IPS-18a (cell line): ENCODE data around the gene PLEKHA7.
"Not testable (repeated sequence)": the region's sequence is repeated elsewhere in the genome, so short reads cannot be mapped to it uniquely, and the experiment has no call there.

Experiments used
- H3K27ac ChIP-seq: one replicate; pipeline ENCODE4 v1.5.1; 2013; ENCODE audit warnings: low read length
- H3K27me3 ChIP-seq: one replicate; pipeline ENCODE4 v1.6.1; 2013; ENCODE audit warnings: mild to moderate bottlenecking, low read length; ENCODE audit not compliant: control insufficient read depth, insufficient read depth
- H3K36me3 ChIP-seq: one replicate; pipeline ENCODE4 v1.6.1; 2013; ENCODE audit warnings: low read depth, low read length; ENCODE audit not compliant: control insufficient read depth
- H3K4me1 ChIP-seq: one replicate; pipeline ENCODE4 v1.6.1; 2013; ENCODE audit warnings: low read depth, low read length; ENCODE audit not compliant: control insufficient read depth
- H3K4me3 ChIP-seq: one replicate; pipeline ENCODE4 v1.5.1; 2013; ENCODE audit warnings: low read length
- H3K9ac ChIP-seq: one replicate; pipeline ENCODE4 v1.6.1; 2013; ENCODE audit warnings: mild to moderate bottlenecking, low read length, moderate library complexity
- H3K9me3 ChIP-seq: one replicate; pipeline ENCODE4 v1.6.1; 2013; ENCODE audit warnings: low read depth, low read length; ENCODE audit not compliant: control insufficient read depth

PLEKHA7 gene

DNA sequence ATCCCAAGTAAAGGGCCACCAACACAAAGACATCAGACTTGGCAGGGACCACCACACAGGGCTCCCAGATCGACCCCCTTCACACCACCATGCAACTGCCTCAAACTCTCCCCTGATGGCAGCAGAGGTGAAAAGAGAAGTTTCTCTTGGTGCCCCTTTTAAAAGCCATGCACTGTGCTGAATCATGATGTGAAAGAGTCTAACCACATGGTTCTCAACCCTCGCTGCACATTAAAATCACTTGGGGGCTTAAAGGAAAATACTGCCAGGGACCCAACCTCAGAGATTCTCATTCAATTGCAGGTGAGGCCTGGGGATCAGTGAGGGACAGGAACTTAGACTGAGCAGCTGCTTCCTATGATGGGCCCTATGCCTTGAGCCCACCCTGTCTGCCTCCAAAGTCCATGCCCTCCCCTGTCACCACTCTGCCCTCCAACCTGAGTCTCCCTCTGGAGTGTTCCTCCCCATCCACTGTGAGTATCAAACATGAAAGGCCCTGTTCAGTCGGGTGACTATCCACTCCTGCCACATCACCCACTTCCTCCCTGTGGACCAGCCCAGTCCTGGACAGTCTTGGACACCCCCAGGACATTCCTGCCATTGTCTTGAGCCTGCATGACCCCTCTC, 40.8 kb downstream of the PLEKHA7 start:
- Histone ChIP-seq H3K4me3 (no peak overlapping the region), H3K27ac (no peak overlapping the region), H3K4me1 (peaks cover 6% of the 10 kb centered on the region), H3K9ac (no peak overlapping the region), H3K36me3 (no peaks in the 10 kb centered on the region), H3K9me3 (no peaks in the 10 kb centered on the region), H3K27me3 (no peaks in the 10 kb centered on the region)

DNA sequence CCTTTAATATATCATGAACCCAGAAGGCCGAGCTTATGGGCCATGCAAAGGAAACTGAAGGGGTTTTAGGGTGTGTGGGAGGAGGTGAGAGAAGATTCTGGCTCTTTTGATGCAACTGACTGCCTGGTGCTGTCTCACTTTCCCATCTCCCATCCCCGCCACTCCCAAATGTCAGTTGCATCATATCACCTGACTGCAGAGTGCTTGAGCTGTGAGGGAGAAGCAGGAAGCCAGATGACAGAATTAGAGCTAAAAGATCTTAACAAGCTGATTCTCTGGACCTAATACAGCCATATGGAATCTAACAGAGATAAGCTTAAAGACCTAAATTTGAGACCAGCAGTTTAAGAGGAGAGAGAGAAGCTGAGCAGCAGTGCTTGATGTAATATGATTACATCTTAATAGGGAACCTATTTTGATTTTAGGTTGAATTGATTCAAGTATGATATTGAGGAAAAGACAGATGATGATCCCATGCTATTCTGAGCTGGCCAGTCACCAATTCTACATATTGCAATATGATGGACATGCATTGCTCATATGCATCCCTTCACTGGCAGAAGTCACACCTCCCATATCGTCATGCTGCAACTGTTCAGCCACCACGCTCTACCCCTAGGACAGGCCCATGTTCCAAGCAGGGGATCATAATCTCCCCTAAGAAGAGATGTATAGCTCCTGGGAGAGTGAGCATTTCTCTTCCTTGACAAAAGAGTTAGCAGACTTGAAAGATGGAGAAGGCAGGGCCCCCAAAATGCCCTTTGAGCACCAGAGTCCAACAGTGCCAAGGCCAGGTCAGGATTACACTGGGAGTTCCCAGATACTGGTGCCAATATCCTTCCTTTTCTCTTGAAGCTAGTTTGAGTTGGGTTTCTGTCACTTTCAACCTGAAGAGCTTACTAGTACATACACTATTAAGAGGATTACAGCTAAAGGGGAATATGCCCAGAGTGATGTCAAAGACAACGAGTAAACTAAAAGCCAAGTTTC, 44.9 kb downstream of the PLEKHA7 start:
- Histone ChIP-seq H3K36me3 (no peaks in the 10 kb centered on the region), H3K4me1 (no peaks in the 10 kb centered on the region), H3K9ac (no peak overlapping the region), H3K27ac (no peak overlapping the region), H3K27me3 (no peaks in the 10 kb centered on the region), H3K4me3 (no peak overlapping the region), H3K9me3 (no peaks in the 10 kb centered on the region)

DNA sequence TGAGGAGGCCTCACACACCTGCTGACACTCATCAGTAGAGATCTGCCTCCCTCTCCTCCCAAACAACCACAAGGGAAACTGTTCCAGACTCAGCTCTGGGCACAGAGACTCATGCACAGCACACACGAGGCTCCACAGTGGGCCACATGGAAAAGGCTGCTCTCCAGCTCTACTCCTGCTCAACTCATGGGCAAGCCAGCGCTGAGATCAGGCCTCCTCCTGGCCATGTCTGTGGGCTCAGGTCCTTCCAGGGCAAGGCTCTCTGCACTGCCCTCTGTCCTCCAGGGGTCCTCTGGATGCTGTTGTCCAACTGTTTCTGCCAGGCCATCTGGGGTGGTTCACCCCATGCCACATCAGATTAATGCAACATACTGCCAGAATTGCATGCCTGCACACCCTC, 46.0 kb downstream of the PLEKHA7 start:
- H3K4me3 ChIP-seq = no peak overlapping the region
- H3K4me1 ChIP-seq = no peaks in the 10 kb centered on the region
- no peaks in the 10 kb centered on the region for H3K9me3 ChIP-seq
- H3K36me3 ChIP-seq = no peaks in the 10 kb centered on the region
- no peak overlapping the region for H3K9ac ChIP-seq
- H3K27ac ChIP-seq = no peak overlapping the region
- no peaks in the 10 kb centered on the region for H3K27me3 ChIP-seq

DNA sequence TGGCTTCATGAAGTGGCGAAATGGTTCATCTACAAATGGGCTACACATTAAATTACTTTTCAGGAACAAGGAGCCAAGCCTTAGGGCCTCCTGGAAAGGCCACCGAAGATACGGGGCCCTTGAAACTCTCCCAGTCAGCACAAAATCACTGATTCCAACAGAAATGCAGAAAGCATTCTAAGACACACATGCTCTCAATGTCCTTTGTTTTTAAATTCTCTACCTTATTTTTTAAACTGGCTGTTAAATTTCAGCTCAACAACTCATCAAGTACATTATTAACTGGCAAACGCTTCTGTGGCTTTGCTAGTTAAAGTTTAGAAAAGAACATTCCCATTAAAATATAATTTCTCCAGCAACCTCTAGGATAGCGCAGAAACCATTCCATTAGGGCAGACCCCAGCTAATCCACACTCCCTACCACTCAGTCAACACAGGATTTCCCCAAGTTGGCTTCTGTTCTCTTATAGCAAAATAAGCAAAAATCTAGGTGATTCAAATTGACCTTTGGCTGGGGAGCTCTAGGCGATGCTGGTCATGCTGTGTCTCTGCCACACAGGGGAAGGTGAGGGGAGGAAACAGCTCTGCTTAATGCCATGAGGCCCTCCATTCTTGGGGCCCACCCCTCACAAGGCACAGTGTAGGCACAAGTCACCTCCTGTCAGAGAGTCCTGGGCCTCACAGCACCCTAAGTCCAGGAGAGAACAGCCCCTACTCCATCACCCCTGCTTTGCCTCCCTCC, 47.1 kb downstream of the PLEKHA7 start:
- H3K4me3 ChIP-seq = no peak overlapping the region
- no peaks in the 10 kb centered on the region for H3K27me3 ChIP-seq
- no peaks in the 10 kb centered on the region for H3K36me3 ChIP-seq
- H3K9ac ChIP-seq = no peak overlapping the region
- no peaks in the 10 kb centered on the region for H3K9me3 ChIP-seq
- H3K27ac ChIP-seq = no peak overlapping the region
- no peaks in the 10 kb centered on the region for H3K4me1 ChIP-seq

DNA sequence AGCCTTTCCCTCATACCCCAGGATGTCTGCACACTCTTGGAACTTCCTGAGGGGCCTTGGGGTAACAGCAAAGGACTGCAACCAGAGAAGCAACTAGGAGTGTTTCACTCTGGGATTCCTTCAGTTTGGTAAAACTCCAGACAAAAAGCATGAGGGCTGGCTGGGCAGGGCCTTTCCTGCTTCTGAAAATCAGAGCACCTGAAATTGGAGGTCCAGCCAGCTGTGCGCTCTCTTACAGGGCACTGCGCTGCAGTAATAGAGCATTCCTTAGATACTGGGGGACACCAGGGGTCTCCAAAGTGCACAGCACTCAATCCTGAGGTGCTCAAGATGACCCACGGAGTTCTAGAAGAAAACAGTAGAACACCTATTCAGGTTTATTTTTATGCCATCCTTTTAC, 49.7 kb downstream of the PLEKHA7 start:
- H3K4me1 ChIP-seq = peaks cover under 1% of the 10 kb centered on the region
- no peak overlapping the region for H3K4me3 ChIP-seq
- no peaks in the 10 kb centered on the region for H3K27me3 ChIP-seq
- H3K27ac ChIP-seq = no peak overlapping the region
- no peak overlapping the region for H3K9ac ChIP-seq
- no peaks in the 10 kb centered on the region for H3K36me3 ChIP-seq
- H3K9me3 ChIP-seq = no peaks in the 10 kb centered on the region

DNA sequence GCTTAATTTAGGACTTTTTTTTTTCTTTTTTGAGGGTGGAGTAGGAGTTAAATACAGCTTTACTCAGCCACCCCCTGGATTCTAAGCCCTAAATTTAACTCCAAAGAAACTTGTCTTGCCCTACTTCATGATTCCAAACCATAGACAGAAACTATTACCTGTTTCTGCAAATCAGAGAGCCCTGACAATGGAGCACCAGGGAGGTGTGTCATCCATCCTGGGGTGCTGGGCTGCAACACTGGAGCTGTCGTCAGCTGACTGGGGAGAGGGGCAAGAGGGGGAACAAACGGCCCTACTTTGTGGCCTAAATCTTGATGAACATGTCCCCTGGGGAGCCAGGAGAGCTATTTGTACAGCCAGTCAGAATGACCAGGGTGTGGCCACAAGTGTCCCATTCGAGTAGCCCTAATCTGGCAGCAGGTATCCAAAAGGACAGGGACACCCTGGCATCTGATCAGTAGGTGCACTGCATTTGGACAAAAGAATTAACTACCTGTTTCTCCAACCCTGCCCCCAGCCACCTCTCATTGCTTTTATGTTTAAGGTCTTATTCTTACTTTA, 50.8 kb downstream of the PLEKHA7 start:
- peaks cover 12% of the 10 kb centered on the region for H3K4me1 ChIP-seq
- no peak overlapping the region for H3K9ac ChIP-seq
- H3K4me3 ChIP-seq = no peak overlapping the region
- H3K9me3 ChIP-seq = no peaks in the 10 kb centered on the region
- no peaks in the 10 kb centered on the region for H3K27me3 ChIP-seq
- no peaks in the 10 kb centered on the region for H3K36me3 ChIP-seq
- H3K27ac ChIP-seq = no peak overlapping the region

DNA sequence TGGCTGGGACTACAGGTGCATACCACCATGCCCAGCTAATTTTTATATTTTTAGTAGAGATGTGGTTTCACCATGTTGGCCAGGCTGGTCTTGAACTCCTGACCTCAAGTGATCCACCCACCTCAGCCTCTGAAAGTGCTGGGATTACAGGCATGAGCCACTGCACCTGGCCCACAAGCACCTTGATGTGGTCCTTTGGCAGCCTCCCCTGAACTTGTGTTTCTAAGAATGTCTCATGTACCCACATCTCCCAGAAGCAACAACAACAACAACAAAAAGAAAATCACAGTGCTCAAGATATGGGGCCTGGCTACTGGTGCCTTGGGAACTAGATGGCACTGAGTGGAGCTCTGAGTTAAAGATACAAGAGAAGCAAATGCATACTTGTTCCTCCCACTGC, 51.6 kb downstream of the PLEKHA7 start:
- peaks cover 12% of the 10 kb centered on the region for H3K4me1 ChIP-seq
- H3K9me3 ChIP-seq, H3K36me3 ChIP-seq, H3K9ac ChIP-seq, H3K4me3 ChIP-seq, H3K27ac ChIP-seq, H3K27me3 ChIP-seq: not testable (repeated sequence)

DNA sequence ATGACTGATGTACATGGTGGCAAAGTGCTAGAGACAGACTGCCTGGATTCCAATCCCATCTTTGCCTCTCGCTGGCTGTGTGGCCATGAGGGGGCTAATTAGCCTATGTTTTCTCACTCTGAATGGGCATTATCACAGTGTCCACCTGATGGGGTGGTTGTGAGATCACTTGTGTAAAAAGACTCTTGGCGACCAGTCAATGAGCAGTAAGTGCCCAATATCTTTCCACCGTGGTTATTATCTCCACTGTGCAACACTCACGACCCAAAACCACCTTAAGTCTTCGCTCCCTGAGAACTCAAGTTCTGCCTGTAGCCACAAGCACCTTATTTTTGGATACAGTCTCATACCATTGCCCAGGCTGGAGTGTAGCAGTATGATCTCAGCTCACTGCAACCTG, 52.1 kb downstream of the PLEKHA7 start:
- Histone ChIP-seq H3K27me3 (no peaks in the 10 kb centered on the region), H3K27ac (no peak overlapping the region), H3K4me3 (no peak overlapping the region), H3K4me1 (peaks cover 14% of the 10 kb centered on the region), H3K9me3 (no peaks in the 10 kb centered on the region), H3K36me3 (no peaks in the 10 kb centered on the region), H3K9ac (no peak overlapping the region)

DNA sequence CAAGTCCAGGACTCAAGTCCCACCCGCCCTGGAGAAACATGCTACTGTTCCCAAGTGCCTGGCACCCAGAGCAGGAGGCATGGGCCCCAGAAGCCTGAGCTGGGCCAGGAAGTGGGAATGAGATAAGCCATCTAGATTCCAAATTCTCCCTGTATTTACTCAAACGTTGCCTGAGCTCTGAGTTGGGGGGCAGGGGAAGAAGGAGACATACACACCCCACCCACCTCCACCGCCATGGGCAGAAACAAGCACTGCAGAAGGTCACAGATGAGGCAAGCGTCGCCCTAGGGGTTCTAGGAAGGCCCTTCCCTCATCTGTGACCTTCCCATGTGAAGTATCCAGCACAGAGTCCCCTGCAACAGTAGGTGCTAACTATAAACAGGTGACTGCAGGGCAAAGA, 54.0 kb downstream of the PLEKHA7 start:
- Histone ChIP-seq H3K27me3 (no peaks in the 10 kb centered on the region), H3K9me3 (no peaks in the 10 kb centered on the region), H3K36me3 (no peaks in the 10 kb centered on the region), H3K4me3 (no peak overlapping the region), H3K4me1 (peaks cover 23% of the 10 kb centered on the region), H3K9ac (no peak overlapping the region), H3K27ac (no peak overlapping the region)

DNA sequence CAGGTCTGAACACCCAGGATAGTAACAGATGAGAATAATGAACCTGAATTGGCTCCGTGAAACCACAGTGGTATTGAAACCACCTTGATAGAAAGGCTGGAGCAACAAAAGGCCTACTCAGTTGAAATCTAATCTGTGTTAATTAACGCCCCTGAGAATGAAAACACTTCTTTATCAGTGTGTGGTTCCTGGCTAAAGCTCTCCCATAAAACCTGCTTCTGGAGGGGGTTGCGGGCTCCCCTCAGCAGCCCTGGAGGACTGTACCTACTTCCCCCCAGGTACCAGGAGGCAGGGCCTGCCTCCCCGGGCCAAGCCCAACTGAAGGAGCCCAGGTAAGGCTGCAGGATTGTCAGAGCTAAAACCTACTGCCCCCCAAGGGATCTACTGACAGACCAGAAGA, 54.6 kb downstream of the PLEKHA7 start:
- Histone ChIP-seq H3K9ac (no peak overlapping the region), H3K9me3 (no peaks in the 10 kb centered on the region), H3K4me1 (peaks cover 23% of the 10 kb centered on the region), H3K27me3 (no peaks in the 10 kb centered on the region), H3K4me3 (no peak overlapping the region), H3K36me3 (no peaks in the 10 kb centered on the region), H3K27ac (no peak overlapping the region)

DNA sequence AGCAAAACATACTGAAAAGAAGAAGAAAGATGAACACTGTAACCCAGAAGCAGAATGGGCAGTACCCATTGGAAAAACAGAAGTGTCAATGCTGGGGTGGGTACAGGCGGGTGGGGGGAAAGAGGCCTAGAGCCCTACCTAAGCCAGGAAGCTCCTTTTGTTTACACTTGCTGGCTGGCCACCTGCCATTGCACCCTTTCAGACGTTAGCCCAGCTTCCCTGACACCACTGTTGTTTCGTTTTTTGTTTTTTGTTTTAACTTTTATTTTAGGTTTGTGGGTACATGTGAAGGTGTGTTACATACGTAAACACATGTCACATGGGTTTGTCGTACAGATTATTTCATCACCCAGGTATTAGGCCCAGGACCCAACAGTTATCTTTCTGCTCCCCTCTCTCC, 55.4 kb downstream of the PLEKHA7 start:
- Histone ChIP-seq H3K27me3 (no peaks in the 10 kb centered on the region), H3K4me1 (peaks cover 23% of the 10 kb centered on the region), H3K4me3 (no peak overlapping the region), H3K9ac (no peak overlapping the region), H3K36me3 (no peaks in the 10 kb centered on the region), H3K9me3 (no peaks in the 10 kb centered on the region), H3K27ac (no peak overlapping the region)
